Activated CD4-positive, alpha-beta T cell treated with anti-CD3 and anti-CD28 coated beads, Interleukin-2, amount 10 ng/mL, durations not matched to agents 7 days and 5 days (primary cell): ENCODE measurements around the gene KISS1R. TPM values are rescaled to one million over a fixed set of nuclear protein-coding genes. Genes with fewer than 3 reads are reported as not detected.
A peak's percentile ranks its signal among the peaks of the same experiment; 100 is the strongest.
"Not testable (repeated sequence)": the region's sequence is repeated elsewhere in the genome, so short reads cannot be mapped to it uniquely, and the experiment has no call there.

Source experiments
- CTCF ChIA-PET: fragments of 350-600 bp; sonication (Branson Sonifier 250); formaldehyde crosslinking; loops from one replicate; lab custom pipeline; 2021; ENCODE audit warnings: antibody characterized with exemption; lab: Charles Lee
- POLR2A ChIA-PET: fragments of 350-600 bp; sonication (Branson Sonifier 250); formaldehyde crosslinking; loops from one replicate; lab custom pipeline; 2021; ENCODE audit warnings: antibody characterized with exemption; lab: Charles Lee
- DNase-seq: peaks from one replicate; pipeline ENCODE4 v3.0.0-alpha.2; 2020
- H3K27ac Mint-ChIP-seq: one replicate; pipeline ENCODE4 v1.8.0; 2021; ENCODE audit warnings: mild to moderate bottlenecking, moderate library complexity, mixed read lengths
- H3K27me3 Mint-ChIP-seq: one replicate; pipeline ENCODE4 v1.8.0; 2021; ENCODE audit warnings: mixed read lengths
- H3K36me3 Mint-ChIP-seq: one replicate; pipeline ENCODE4 v1.8.0; 2021; ENCODE audit warnings: low read depth, mixed read lengths
- H3K4me1 Mint-ChIP-seq: one replicate; pipeline ENCODE4 v1.8.0; 2021; ENCODE audit warnings: mixed read lengths
- H3K4me3 Mint-ChIP-seq: one replicate; pipeline ENCODE4 v1.8.0; 2021; ENCODE audit warnings: mild to moderate bottlenecking, moderate library complexity, mixed read lengths
- H3K9me3 Mint-ChIP-seq: one replicate; pipeline ENCODE4 v1.8.0; 2021; ENCODE audit warnings: mixed read lengths
- total RNA-seq, 2 experiments: library from RNA; stranded (reverse); gene quantifications; one replicate each; pipeline ENCODE4 v1.2.3, GENCODE V29; 2021

Gene KISS1R
- total RNA-seq, 2 experiments from 2014 or later: 0.72 to 1.1 TPM

DNA sequence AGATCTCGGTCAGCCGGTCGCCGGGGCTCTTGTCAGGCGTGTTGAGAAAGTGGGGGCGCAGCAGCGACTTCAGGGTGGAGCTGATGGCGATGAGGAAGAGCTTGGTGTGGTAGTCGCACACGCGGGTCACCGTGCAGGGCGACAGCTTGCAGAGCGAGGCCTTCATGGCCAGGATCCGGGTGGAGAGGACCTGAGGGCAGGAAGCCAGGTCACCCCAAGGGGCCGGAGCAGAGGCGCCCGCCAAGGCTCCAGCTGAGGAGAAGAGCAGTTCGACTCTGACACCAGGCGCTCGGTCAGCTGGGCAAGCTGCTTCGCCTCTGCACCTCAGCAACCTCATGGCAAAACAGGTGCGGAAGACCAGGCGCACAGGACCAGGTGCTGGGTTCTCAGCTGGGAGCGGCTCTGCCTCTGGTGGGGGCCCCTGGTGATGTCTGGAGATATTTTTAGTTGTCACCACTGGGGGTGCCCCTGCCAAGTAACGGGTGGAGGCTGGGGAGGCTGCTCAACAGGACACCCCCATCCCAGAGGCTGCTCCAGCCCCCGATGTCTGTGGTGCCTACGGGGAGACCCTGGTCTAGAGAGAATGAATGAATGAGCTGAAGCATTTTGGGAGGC is 41.8 kb upstream of the KISS1R start:
- Mint-ChIP-seq H3K36me3 (peaks cover 11% of the 10 kb centered on the region), H3K4me1 (peaks cover 14% of the 10 kb centered on the region), H3K27ac (no peak overlapping the region), H3K9me3 (no peaks in the 10 kb centered on the region), H3K4me3 (no peak overlapping the region), H3K27me3 (no peaks in the 10 kb centered on the region)
- ChIA-PET POLR2A (no interaction called here), CTCF (interaction anchor here (0.6 to 2.4 kb wide), 7 partner anchors 12 to 167 kb away, joined by 3 to 8 read pairs (median 3); partner anchors contain the start of genes MED16, PALM, RNU6-9 and WDR18)
- no peak for DNase-seq

DNA sequence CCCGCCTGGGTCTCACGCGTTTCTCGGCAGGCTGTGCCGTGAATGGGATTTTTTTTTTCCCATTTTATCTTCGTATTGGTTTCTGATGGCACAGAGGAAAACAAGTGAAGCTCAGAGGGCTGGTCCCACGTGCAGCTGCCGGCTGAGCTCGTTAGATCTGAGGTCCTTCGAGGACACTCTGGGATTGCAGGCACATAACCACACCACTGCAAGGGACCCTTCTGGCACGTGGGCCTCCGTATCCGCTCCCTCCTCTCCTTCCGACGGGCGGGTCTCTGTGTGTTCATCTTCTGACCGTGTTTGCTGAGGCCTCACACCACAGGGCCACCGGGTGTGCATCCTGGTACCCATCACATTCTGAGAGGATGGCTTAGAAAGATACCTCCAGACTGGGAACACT is 41.0 kb upstream of the KISS1R start:
- H3K36me3 Mint-ChIP-seq: peaks cover 9% of the 10 kb centered on the region
- H3K27ac Mint-ChIP-seq: no peak overlapping the region
- ChIA-PET CTCF (interaction anchor here (1.3 kb wide), 1 partner anchor 33 kb away, joined by 4 read pairs; no protein-coding TSS in a partner anchor), POLR2A (no interaction called here)
- no peak overlapping the region for H3K4me3 Mint-ChIP-seq
- no peaks in the 10 kb centered on the region for H3K9me3 Mint-ChIP-seq
- peaks cover 14% of the 10 kb centered on the region for H3K4me1 Mint-ChIP-seq
- no peaks in the 10 kb centered on the region for H3K27me3 Mint-ChIP-seq
- no peak for DNase-seq

DNA sequence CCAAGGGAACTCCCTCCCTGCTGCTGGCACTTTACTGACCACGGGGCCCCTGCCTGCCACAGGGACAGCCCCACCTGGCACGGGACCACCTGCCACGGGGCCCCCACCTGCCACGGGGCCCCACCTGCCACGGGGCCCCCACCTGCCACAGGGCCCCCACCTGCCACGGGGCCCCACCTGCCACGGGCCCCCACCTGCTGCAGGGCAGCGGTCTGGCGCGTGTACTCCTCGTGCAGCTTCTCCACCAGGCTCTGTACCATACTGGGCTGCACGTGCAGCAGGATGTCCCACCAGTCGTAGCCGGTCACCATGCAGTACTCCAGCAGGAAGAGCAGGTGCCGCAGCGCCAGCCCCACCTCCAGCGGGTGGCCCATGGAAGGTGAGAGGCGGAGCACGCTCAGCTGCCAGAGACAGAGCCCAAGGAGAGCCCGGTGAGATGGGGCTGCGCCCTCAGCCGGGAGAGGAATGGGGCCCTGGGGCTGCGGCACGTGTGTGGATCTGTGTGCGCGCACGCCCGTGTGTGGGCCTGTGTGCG is 40.3 kb upstream of the KISS1R start:
- H3K27me3 Mint-ChIP-seq: no peaks in the 10 kb centered on the region
- peaks cover 12% of the 10 kb centered on the region for H3K4me1 Mint-ChIP-seq
- H3K9me3 Mint-ChIP-seq: no peaks in the 10 kb centered on the region
- ChIA-PET POLR2A (no interaction called here), CTCF (no interaction called here)
- H3K36me3 Mint-ChIP-seq: peaks cover 7% of the 10 kb centered on the region
- DNase-seq: no peak
- no peak overlapping the region for H3K4me3 Mint-ChIP-seq
- H3K27ac Mint-ChIP-seq: no peak overlapping the region

DNA sequence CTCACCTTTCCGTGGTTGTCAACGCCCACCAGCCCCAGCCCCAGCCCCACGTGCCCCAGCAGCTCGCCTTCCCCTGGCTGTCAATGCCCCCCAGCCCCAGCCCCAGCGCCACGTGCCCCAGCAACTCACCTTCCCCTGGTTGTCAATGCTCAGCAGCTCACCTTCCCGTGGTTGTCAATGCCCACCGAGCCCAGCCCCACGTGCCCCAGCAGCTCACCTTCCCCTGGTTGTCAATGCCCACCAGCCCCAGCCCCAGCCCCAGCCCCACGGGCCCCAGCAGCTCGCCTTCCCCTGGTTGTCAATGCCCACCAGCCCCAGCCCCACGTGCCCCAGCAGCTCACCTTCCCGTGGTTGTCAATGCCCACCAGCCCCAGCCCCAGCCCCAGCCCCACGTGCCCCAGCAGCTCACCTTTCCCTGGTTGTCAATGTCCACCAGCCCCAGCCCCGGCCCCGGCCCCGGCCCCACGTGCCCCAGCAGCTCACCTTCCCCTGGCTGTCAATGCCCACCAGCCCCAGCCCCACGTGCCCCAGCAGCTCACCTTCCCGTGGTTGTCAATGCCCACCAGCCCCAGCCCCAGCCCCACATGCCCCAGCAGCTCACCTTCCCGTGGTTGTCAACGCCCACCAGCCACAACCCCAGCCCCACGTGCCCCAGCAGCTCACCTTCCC is 39.0 kb upstream of the KISS1R start:
- H3K27me3 Mint-ChIP-seq, H3K36me3 Mint-ChIP-seq, DNase-seq, POLR2A ChIA-PET, H3K4me3 Mint-ChIP-seq, H3K9me3 Mint-ChIP-seq, H3K4me1 Mint-ChIP-seq: not testable (repeated sequence)
- peak overlapping the region; percentile 19 for H3K27ac Mint-ChIP-seq
- CTCF ChIA-PET: interaction anchor here (1.3 to 1.8 kb wide), 2 partner anchors 13 to 15 kb away, joined by 3 to 6 read pairs; no protein-coding TSS in a partner anchor

- not testable (repeated sequence) for H3K9me3 Mint-ChIP-seq, H3K36me3 Mint-ChIP-seq, H3K27me3 Mint-ChIP-seq, DNase-seq, H3K4me3 Mint-ChIP-seq, H3K4me1 Mint-ChIP-seq
- H3K27ac Mint-ChIP-seq: peak overlapping the region; percentile 47
- ChIA-PET CTCF (interaction anchor here (0.8 to 1.8 kb wide), 4 partner anchors 14 to 145 kb away, joined by 3 to 6 read pairs (median 3); no protein-coding TSS in a partner anchor), POLR2A (interaction anchor here (0.6 kb wide), 1 partner anchor 118 kb away, joined by 3 read pairs; no protein-coding TSS in a partner anchor)
Observed at GRCh38 chr19:878751-879561, 38.2 kb upstream of the KISS1R start.

DNA sequence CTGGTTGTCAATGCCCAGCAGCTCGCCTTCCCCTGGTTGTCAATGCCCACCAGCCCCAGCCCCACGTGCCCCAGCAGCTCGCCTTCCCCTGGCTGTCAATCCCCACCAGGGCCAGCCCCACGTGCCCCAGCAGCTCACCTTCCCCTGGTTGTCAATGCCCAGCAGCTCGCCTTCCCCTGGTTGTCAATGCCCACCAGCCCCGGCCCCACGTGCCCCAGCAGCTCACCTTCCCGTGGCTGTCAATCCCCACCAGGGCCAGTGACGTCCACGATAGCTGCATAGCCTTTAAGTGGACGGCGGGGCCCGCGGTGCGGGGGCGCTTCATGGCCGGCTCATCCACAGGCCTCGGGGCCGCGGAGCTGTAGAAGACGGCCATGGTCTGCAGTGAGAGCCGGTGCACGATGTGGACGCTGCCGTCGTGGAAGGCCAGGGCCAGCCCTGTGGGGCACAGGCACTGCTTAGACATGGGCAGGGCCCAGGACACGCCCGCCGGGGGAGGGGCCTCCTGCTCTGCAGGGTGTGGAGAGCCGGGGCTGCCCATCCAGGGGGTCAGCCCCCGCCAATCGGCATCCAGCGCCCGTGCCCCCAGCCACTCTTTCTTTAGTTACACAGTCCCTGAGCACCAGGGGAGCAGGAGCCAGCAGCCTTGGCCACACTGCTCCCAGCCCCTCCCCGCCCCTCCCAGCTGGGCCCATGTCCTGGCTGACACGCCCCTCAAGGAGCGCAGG is 37.3 kb upstream of the KISS1R start:
- ChIA-PET CTCF (interaction anchor here (0.8 to 1.4 kb wide), 3 partner anchors 17 to 146 kb away, joined by 3 to 4 read pairs (median 3); no protein-coding TSS in a partner anchor), POLR2A (interaction anchor here (0.6 kb wide), 1 partner anchor 117 kb away, joined by 3 read pairs; no protein-coding TSS in a partner anchor)
- Mint-ChIP-seq H3K4me1 (peaks cover 1% of the 10 kb centered on the region), H3K9me3 (no peaks in the 10 kb centered on the region), H3K27me3 (no peaks in the 10 kb centered on the region), H3K27ac (no peak overlapping the region), H3K36me3 (peaks cover 7% of the 10 kb centered on the region), H3K4me3 (no peak overlapping the region)
- no peak for DNase-seq

GRCh38 chr19:881385-882071 is 35.6 kb upstream of the KISS1R start:
- Mint-ChIP-seq H3K9me3 (no peaks in the 10 kb centered on the region), H3K27me3 (no peaks in the 10 kb centered on the region), H3K27ac (no peak overlapping the region), H3K4me3 (no peak overlapping the region), H3K4me1 (peaks cover 1% of the 10 kb centered on the region), H3K36me3 (peaks cover 8% of the 10 kb centered on the region)
- ChIA-PET CTCF (interaction anchor here (0.6 to 1.4 kb wide), 5 partner anchors 20 to 313 kb away, joined by 3 to 7 read pairs (median 4); partner anchors contain the start of gene WDR18), POLR2A (no interaction called here)
- DNase-seq: no peak

DNA sequence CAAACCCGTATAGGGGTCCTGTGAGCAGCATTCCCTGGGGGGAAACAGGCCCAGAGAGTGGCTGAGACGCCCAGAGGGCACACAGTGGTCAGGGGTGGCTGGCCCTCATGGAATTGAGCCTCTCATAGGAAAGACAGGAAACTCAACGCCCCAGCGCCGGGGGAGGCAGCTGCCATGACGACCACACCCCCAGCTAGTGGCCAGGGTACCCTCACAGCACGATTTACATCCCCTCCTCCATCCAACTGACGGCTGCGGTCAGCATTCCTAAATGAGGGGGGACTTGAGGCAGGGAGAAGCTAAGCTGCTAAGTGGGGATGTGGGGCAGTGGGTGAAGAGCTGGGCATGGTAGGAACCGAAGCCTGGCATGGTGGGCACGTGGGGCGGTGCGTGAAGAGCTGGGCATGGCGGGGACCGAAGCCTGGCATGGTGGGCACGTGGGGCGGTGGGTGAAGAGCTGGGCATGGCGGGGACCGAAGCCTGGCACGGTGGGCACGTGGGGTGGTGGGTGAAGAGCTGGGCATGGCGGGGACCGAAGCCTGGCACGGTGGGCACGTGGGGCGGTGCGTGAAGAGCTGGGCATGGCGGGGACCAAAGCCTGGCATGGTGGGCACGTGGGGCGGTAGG is 34.1 kb upstream of the KISS1R start:
- H3K9me3 Mint-ChIP-seq: no peaks in the 10 kb centered on the region
- H3K27me3 Mint-ChIP-seq: no peaks in the 10 kb centered on the region
- no peak overlapping the region for H3K27ac Mint-ChIP-seq
- no peak for DNase-seq
- ChIA-PET CTCF (interaction anchor here (0.6 kb wide), 1 partner anchor 41 kb away, joined by 3 read pairs; no protein-coding TSS in a partner anchor), POLR2A (no interaction called here)
- peaks cover 15% of the 10 kb centered on the region for H3K36me3 Mint-ChIP-seq
- H3K4me1 Mint-ChIP-seq: no peaks in the 10 kb centered on the region
- no peak overlapping the region for H3K4me3 Mint-ChIP-seq

- H3K36me3 Mint-ChIP-seq: peaks cover 15% of the 10 kb centered on the region
- no peak overlapping the region for H3K4me3 Mint-ChIP-seq
- H3K27ac Mint-ChIP-seq: no peak overlapping the region
- CTCF ChIA-PET: interaction anchor here (0.6 kb wide), 1 partner anchor 42 kb away, joined by 3 read pairs; no protein-coding TSS in a partner anchor
- DNase-seq: no peak
- POLR2A ChIA-PET: no interaction called here
- H3K9me3 Mint-ChIP-seq: no peaks in the 10 kb centered on the region
- H3K27me3 Mint-ChIP-seq: no peaks in the 10 kb centered on the region
- H3K4me1 Mint-ChIP-seq: no peaks in the 10 kb centered on the region
Observed at GRCh38 chr19:883661-884211, 33.4 kb upstream of the KISS1R start.

DNA sequence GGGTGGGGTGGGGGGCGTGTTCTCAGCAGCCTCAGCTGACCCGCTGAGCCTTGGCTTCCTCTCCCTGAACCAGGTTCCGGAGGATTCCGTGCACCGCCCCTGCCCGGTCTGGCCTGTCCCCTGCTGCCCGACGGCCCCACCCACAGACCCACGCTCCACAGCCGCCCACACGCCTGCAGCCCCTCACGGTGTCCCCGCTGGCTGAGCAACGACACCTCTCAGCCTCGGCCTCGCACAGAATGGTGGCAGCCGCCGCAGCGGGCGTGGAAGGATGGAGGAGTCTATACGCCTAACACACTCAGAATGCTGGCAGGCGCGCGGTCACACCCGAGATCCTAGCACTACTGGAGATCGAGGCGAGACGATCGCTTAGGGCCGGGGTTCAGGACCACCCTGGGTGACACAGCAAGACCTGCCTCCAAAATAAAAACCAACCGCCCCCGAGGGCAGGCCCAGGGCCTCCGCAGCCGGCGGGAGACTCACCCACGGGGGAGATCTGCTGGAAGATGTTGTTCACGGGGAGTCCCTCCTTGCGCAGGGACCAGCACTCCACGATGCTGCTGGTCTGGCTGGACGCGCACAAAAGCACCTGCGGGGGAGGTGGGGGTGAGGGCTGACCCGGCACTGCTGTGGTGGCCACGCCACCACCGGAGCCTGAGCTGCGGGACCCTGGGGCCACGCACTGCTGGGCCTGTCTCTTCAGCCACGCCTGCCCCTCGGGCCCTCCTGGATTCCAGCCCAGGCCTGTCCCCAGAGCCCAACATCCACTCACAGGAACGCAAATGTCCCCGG is 32.5 kb upstream of the KISS1R start:
- ChIA-PET POLR2A (no interaction called here), CTCF (no interaction called here)
- Mint-ChIP-seq H3K4me3 (no peak overlapping the region), H3K9me3 (no peaks in the 10 kb centered on the region), H3K4me1 (peaks cover 3% of the 10 kb centered on the region), H3K36me3 (peaks cover 15% of the 10 kb centered on the region), H3K27me3 (no peaks in the 10 kb centered on the region), H3K27ac (no peak overlapping the region)
- no peak for DNase-seq
